MG63 (cell line): Measurements from ENCODE around the gene ACAD9. TPM values are rescaled to one million over a fixed set of nuclear protein-coding genes. Genes with fewer than 3 reads are reported as not detected.
"Not testable (repeated sequence)": the region's sequence is repeated elsewhere in the genome, so short reads cannot be mapped to it uniquely, and the experiment has no call there.

ENCODE experiments used
- DNase-seq: peaks from one replicate; pipeline ENCODE4 v3.0.0-alpha.2; 2020
- H3K27me3 ChIP-seq: fragments of 250-450 bp; sonication (Bioruptor Pico); 2 replicates; pipeline ENCODE4 v1.5.1; 2020; ENCODE audit warnings: mild to moderate bottlenecking, moderate library complexity
- H3K36me3 ChIP-seq: fragments of 250-450 bp; sonication (Bioruptor Pico); 2 replicates; pipeline ENCODE4 v1.5.1; 2020; ENCODE audit warnings: mild to moderate bottlenecking, moderate library complexity
- H3K4me3 ChIP-seq: fragments of 250-450 bp; sonication (Bioruptor Pico); 2 replicates; pipeline ENCODE4 v1.5.1; 2020; ENCODE audit warnings: mild to moderate bottlenecking, moderate library complexity
- H3K9me3 ChIP-seq: fragments of 250-450 bp; sonication (Bioruptor Pico); 2 replicates; pipeline ENCODE4 v1.5.1; 2020; ENCODE audit warnings: mild to moderate bottlenecking, moderate library complexity
- total RNA-seq: library from RNA; depleted of rRNA; stranded (reverse); fragments of >200 nt; shearing (Covaris generic); gene quantifications from 2 replicates; pipeline ENCODE4 v1.2.3, GENCODE V29; 2014; ENCODE audit warnings: low replicate concordance

ACAD9 gene
- total RNA-seq, 1 experiment from 2014 or later, result 29.3 TPM

GRCh38 chr3:128853826-128854225 lies 25.6 kb upstream of the ACAD9 start:
- H3K4me3 ChIP-seq, result no peak overlapping the region
- DNase-seq, result no peak

DNA sequence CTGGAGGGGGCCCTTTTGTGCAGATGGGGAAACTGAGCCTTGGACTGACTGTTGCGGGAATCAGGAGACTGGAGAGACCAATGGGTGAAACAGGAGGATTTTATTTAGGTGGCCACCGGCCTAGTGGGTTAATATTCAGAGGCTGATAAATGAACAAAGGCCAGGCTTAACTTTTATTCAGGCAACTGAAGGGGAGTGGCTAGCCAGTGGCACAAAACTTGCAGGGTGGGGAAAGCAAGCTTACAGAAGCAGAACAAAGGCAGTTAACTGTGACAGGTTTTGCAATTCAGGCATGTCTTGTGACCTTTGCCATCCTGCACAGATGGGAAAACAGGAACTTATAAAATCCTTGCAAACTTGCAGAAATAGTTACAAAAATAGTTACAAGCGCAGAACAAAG lies 24.9 kb upstream of the ACAD9 start:
- H3K36me3 ChIP-seq, result no peaks in the 10 kb centered on the region
- no peak overlapping the region for H3K4me3 ChIP-seq
- no peak for DNase-seq
- no peaks in the 10 kb centered on the region for H3K27me3 ChIP-seq
- H3K9me3 ChIP-seq, result peaks cover 39% of the 10 kb centered on the region

More at GRCh38 chr3:128853826-128854225, 25.6 kb upstream of the ACAD9 start:
- no peaks in the 10 kb centered on the region for H3K36me3 ChIP-seq
- peaks cover 32% of the 10 kb centered on the region for H3K9me3 ChIP-seq
- H3K27me3 ChIP-seq, result no peaks in the 10 kb centered on the region

DNA sequence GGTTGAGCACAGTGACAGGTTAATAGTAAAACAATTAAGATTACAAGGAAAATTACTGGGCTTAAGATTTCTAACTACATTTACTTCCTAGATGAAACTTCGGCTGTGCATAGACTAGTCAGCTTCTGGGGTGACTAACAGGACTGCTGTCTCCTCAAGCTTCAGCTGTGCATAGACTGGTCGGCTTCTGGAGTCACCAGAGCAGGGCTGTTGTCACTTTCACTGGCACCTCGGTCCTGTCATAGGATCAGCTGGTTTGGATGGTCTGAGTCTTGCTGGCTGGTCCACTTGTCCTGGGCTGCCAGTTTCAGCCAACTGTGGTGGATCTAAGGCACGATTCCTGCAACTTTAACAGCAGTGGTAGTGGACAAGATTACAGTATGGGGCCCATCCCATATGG lies 23.9 kb upstream of the ACAD9 start:
- H3K36me3 ChIP-seq, result no peaks in the 10 kb centered on the region
- H3K27me3 ChIP-seq, result no peaks in the 10 kb centered on the region
- H3K4me3 ChIP-seq, result no peak overlapping the region
- H3K9me3 ChIP-seq, result peaks cover 50% of the 10 kb centered on the region
- DNase-seq, result no peak

GRCh38 chr3:128858167-128858566 lies 21.3 kb upstream of the ACAD9 start:
- Histone ChIP-seq H3K27me3 (no peaks in the 10 kb centered on the region), H3K36me3 (no peaks in the 10 kb centered on the region), H3K4me3 (no peak overlapping the region), H3K9me3 (peaks cover 54% of the 10 kb centered on the region)
- DNase-seq, result no peak

- Histone ChIP-seq H3K9me3 (peaks cover 46% of the 10 kb centered on the region), H3K27me3 (no peaks in the 10 kb centered on the region), H3K4me3 (no peak overlapping the region), H3K36me3 (no peaks in the 10 kb centered on the region)
- no peak for DNase-seq
These were observed 19.8 kb upstream of the ACAD9 start for GRCh38 chr3:128859630-128860029.

GRCh38 chr3:128861491-128861890 lies 17.9 kb upstream of the ACAD9 start:
- Histone ChIP-seq H3K36me3 (no peaks in the 10 kb centered on the region), H3K4me3 (no peak overlapping the region), H3K9me3 (peaks cover 28% of the 10 kb centered on the region), H3K27me3 (no peaks in the 10 kb centered on the region)
- no peak for DNase-seq

DNA sequence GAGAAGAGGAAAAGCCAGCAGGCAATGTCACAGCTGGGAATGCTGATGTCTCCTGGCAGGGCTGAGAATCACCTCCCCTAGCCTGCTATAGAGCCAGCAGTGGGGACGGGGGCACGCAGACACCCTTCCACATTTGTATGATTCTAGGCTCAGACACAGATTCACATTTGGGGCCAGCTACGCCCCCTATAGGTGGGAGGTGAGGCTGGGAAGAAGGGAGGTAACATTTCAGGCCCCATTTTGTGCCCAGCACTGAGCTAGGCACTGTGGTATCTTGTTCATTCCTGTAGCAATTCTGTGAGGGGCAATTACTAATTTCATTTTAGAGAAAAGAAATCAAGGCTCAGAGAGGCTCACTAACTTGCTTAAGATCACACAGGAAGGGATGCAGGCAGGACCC lies 15.9 kb upstream of the ACAD9 start:
- Histone ChIP-seq H3K27me3 (no peaks in the 10 kb centered on the region), H3K36me3 (no peaks in the 10 kb centered on the region), H3K4me3 (no peak overlapping the region), H3K9me3 (peaks cover 25% of the 10 kb centered on the region)
- DNase-seq, result no peak

DNA sequence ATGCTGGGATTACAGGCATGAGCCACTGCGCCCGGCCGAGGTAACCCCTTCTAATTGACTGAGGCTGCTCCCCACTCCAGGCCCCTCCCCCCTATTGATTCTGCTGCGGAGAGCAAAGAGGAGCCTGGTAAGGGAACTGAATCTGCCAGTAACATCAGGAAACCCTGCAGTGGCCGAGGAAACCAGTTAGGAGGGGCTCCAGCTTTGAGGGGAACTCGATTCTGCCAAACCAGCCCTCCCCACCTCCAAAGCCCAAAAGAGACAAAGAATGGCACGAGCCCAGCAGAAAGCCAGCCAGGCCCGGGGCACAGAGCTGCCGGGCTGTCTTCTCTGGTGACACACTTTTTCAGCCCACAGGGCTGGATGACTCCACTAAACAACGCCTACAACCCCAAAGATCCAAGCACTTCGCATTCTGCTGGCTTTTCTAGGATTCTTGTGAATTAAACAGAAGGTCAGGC lies 15.0 kb upstream of the ACAD9 start:
- no peak for DNase-seq
- Histone ChIP-seq H3K27me3 (no peaks in the 10 kb centered on the region), H3K36me3 (no peaks in the 10 kb centered on the region)

GRCh38 chr3:128864849-128865804 lies 14.3 kb upstream of the ACAD9 start:
- H3K9me3 ChIP-seq, H3K36me3 ChIP-seq, H3K27me3 ChIP-seq, DNase-seq, H3K4me3 ChIP-seq: not testable (repeated sequence)

More for the DNA sequence above, 15.0 kb upstream of the ACAD9 start:
- Histone ChIP-seq H3K9me3 (peaks cover 16% of the 10 kb centered on the region), H3K4me3 (no peak overlapping the region)

GRCh38 chr3:128867200-128868125 lies 12.0 kb upstream of the ACAD9 start:
- no peaks in the 10 kb centered on the region for H3K36me3 ChIP-seq
- no peak overlapping the region for H3K4me3 ChIP-seq
- H3K9me3 ChIP-seq, result no peaks in the 10 kb centered on the region
- no peak for DNase-seq
- no peaks in the 10 kb centered on the region for H3K27me3 ChIP-seq

- Histone ChIP-seq H3K4me3 (no peak overlapping the region), H3K9me3 (no peaks in the 10 kb centered on the region), H3K27me3 (no peaks in the 10 kb centered on the region), H3K36me3 (no peaks in the 10 kb centered on the region)
- DNase-seq, result no peak
These were observed 9.1 kb upstream of the ACAD9 start for GRCh38 chr3:128870347-128870746.

GRCh38 chr3:128872282-128872681 lies 7.1 kb upstream of the ACAD9 start:
- Histone ChIP-seq H3K27me3 (no peaks in the 10 kb centered on the region), H3K9me3 (no peaks in the 10 kb centered on the region), H3K4me3 (no peak overlapping the region), H3K36me3 (no peaks in the 10 kb centered on the region; the same call in 1 of the 2 replicates)
- no peak for DNase-seq

DNA sequence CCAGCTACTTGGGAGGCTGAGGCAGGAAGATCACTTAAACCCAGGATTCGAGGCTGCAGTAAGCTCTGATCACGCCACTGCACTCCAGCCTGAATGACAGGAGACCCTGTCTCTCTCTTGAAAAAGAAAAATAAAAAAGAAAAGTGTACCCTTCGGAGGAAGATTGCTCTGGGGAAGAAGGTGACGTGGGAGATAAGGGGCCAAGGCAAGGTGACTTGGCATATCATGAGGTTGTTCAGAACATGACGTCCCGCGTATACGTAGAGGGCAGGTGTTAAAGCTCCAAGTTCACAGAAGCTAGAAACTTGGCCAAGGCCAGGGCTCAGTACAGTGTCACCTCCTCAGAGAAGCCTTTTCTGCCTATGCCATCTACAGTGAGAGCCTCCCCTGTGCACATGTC lies 6.7 kb upstream of the ACAD9 start:
- no peaks in the 10 kb centered on the region for H3K27me3 ChIP-seq
- no peak overlapping the region for H3K4me3 ChIP-seq
- peaks cover 3% of the 10 kb centered on the region; the same call in 1 of the 2 replicates for H3K36me3 ChIP-seq
- H3K9me3 ChIP-seq, result no peaks in the 10 kb centered on the region
- DNase-seq, result no peak

- no peaks in the 10 kb centered on the region for H3K27me3 ChIP-seq
- no peak overlapping the region for H3K4me3 ChIP-seq
- H3K9me3 ChIP-seq, result no peaks in the 10 kb centered on the region
- peaks cover 3% of the 10 kb centered on the region; the same call in 1 of the 2 replicates for H3K36me3 ChIP-seq
- DNase-seq, result no peak
These were observed 6.0 kb upstream of the ACAD9 start for GRCh38 chr3:128873244-128874022.

GRCh38 chr3:128874481-128875180 lies 4.8 kb upstream of the ACAD9 start:
- Histone ChIP-seq H3K9me3 (no peaks in the 10 kb centered on the region), H3K4me3 (no peak overlapping the region), H3K36me3 (peaks cover 3% of the 10 kb centered on the region; the same call in 1 of the 2 replicates), H3K27me3 (no peaks in the 10 kb centered on the region)
- DNase-seq, result no peak
